SU-DHL-6 (cell line): ENCODE data around the gene FCGR2B.
"Not testable (repeated sequence)": the region's sequence is repeated elsewhere in the genome, so short reads cannot be mapped to it uniquely, and the experiment has no call there.

ENCODE experiments used
- H2AFZ ChIP-seq: fragments of 200-600 bp; sonication (generic); 2 replicates; pipeline ENCODE4 v1.6.1; 2014; ENCODE audit warnings: low read depth, mild to moderate bottlenecking, moderate library complexity, mixed read lengths, antibody characterized with exemption, low read length; ENCODE audit not compliant: severe bottlenecking
- H3F3A ChIP-seq: fragments of 200-600 bp; shearing (Covaris generic); 2 replicates; pipeline ENCODE4 v1.6.0; 2016; ENCODE audit warnings: antibody characterized with exemption, mild to moderate bottlenecking; ENCODE audit not compliant: insufficient read depth
- H3K27ac ChIP-seq: fragments of 200-600 bp; sonication (generic); 2 replicates; pipeline ENCODE4 v1.5.1; 2016; ENCODE audit warnings: low read depth, mild to moderate bottlenecking, low read length, moderate library complexity, mixed read lengths
- H3K27me3 ChIP-seq: fragments of 200-600 bp; sonication (generic), shearing (Covaris generic); 2 replicates; pipeline ENCODE4 v1.6.0; 2014; ENCODE audit warnings: mild to moderate bottlenecking, low read length
- H3K36me3 ChIP-seq: fragments of 200-600 bp; sonication (generic); 2 replicates; pipeline ENCODE4 v1.6.1; 2014; ENCODE audit warnings: mild to moderate bottlenecking, low read length, mixed read lengths
- H3K4me2 ChIP-seq: fragments of 300-600, 200-600 bp; shearing (Covaris generic), sonication (generic); 2 replicates; pipeline ENCODE4 v1.6.0; 2014; ENCODE audit warnings: low read length, low read depth, mild to moderate bottlenecking; ENCODE audit not compliant: poor library complexity, severe bottlenecking
- H3K4me3 ChIP-seq: fragments of 200-600 bp; sonication (generic); 2 replicates; pipeline ENCODE4 v1.5.1; 2014; ENCODE audit warnings: antibody characterized with exemption, low read length, mild to moderate bottlenecking, mixed read lengths; ENCODE audit not compliant: insufficient read depth, poor library complexity, severe bottlenecking
- H3K79me2 ChIP-seq: fragments of 200-600 bp; sonication (generic); 2 replicates; pipeline ENCODE4 v1.6.1; 2014; ENCODE audit warnings: mild to moderate bottlenecking, low read length, moderate library complexity; ENCODE audit not compliant: insufficient read depth
- H3K9ac ChIP-seq: fragments of 200-600 bp; sonication (generic); 2 replicates; pipeline ENCODE4 v1.7.0; 2014; ENCODE audit warnings: mild to moderate bottlenecking, low read length
- H3K9me2 ChIP-seq: fragments of 200-600 bp; sonication (generic); replicated peaks from 2 replicates; pipeline ENCODE4 v1.6.1; 2014; ENCODE audit warnings: low read length; ENCODE audit not compliant: insufficient read depth
- H3K9me3 ChIP-seq: fragments of 200-600 bp; sonication (generic); 2 replicates; pipeline ENCODE4 v1.6.1; 2014; ENCODE audit warnings: low read length, mixed read lengths; ENCODE audit not compliant: insufficient read depth
- H4K20me1 ChIP-seq: fragments of 200-600 bp; sonication (generic); 2 replicates; pipeline ENCODE4 v1.6.1; 2014; ENCODE audit warnings: low read depth, mild to moderate bottlenecking, antibody characterized with exemption, low read length, moderate library complexity, mixed read lengths

FCGR2B gene

DNA sequence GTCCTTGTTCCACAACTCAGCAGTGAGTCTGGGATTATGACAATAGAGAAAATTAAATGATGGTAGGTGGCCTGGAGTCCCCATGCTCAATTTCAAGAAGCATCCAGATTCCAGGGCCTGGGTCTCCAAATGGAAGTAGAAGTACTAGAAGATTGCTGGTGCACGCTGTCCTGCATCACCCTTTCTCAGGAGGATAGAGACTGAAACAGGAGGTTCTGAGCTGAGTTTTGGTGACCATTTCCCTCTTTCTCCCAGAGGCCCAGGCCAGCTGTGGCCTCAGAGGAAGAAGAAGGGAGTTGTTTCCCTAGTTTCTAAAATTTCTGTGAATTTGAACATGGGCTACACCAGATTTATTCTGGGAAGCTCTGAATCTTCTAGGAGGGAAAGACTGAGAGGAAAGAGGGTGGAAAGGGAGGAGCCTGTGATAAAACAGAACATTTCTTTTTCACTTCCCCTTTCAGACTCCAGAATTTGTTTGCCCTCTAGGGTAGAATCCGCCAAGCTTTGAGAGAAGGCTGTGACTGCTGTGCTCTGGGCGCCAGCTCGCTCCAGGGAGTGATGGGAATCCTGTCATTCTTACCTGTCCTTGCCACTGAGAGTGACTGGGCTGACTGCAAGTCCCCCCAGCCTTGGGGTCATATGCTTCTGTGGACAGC lies at the start of gene FCGR2B:
TSS of gene FCGR2B (plus strand) at position 460 of the 656 bp plus-strand sequence. CDS start at position 559, 99 bp downstream.
- H4K20me1 ChIP-seq, H3K9ac ChIP-seq, H2AFZ ChIP-seq, H3K4me3 ChIP-seq, H3K4me2 ChIP-seq, H3K9me2 ChIP-seq, H3K27ac ChIP-seq, H3K9me3 ChIP-seq, H3K36me3 ChIP-seq, H3K79me2 ChIP-seq, H3F3A ChIP-seq, H3K27me3 ChIP-seq: not testable (repeated sequence)

DNA sequence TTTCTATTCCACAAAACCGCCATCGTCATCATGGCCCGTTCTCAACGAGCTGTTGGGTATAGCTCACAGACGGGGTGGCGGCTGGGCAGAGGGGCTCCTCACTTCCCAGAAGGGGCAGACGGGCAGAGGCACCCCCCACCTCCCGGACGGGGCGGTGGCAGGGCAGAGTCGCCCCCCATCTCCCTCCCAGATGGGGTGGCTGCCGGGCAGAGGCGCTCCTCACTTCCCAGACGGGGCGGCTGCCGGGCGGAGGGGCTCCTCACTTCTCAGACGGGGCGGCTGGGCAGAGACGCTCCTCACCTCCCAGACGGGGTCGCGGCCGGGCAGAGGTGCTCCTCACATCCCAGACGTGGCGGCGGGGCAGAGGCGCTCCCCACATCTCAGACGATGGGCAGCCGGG lies 46.5 kb upstream of the FCGR2B start:
- H3K9ac ChIP-seq, H3K9me3 ChIP-seq, H3K27me3 ChIP-seq, H3K79me2 ChIP-seq, H3K4me2 ChIP-seq, H3K9me2 ChIP-seq, H3K36me3 ChIP-seq, H3K4me3 ChIP-seq, H4K20me1 ChIP-seq, H3F3A ChIP-seq, H2AFZ ChIP-seq, H3K27ac ChIP-seq: not testable (repeated sequence)

DNA sequence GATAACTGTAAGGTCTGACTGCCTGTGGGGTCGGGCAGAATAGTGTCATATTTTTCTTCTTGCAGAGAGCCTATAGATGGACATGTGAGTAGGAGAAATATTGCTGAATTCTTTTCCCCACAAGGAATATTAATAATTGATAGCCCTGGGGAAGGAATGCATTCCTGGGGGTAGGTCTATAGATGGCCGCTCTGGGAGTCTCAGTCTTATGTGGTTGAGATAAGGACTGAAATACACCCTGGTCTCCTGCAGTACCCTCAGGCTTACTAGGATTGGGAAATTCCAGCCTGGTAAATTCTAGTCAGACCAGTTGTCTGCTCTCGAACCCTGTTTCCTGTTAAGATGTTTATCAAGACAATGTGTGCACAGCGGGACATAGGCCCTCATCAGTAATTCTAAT lies 44.4 kb upstream of the FCGR2B start:
- not testable (repeated sequence) for H3K4me3 ChIP-seq, H3K9me3 ChIP-seq, H3K36me3 ChIP-seq, H4K20me1 ChIP-seq, H3K27me3 ChIP-seq, H3K4me2 ChIP-seq, H2AFZ ChIP-seq, H3K9me2 ChIP-seq, H3K9ac ChIP-seq, H3F3A ChIP-seq, H3K27ac ChIP-seq, H3K79me2 ChIP-seq

DNA sequence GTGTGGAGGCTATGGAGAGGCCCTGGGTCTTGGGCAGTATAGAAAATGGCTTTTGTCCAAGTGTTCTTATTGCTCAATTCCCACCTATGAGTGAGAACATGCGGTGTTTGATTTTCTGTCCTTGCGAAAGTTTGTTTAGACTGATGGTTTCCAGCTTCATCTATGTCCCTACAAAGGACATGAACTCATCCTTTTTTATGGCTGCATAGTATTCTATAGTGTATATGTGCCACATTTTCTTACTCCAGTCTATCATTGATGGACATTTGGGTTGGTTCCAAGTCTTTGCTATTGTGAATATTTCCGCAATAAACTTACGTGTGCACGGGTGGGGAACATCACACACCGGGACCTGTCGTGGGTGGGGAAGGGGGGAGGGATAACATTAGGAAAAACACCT lies 42.5 kb upstream of the FCGR2B start:
- not testable (repeated sequence) for H3K9ac ChIP-seq, H2AFZ ChIP-seq, H3K9me3 ChIP-seq, H3K4me2 ChIP-seq, H3K36me3 ChIP-seq, H3K27ac ChIP-seq, H3F3A ChIP-seq, H3K79me2 ChIP-seq, H3K9me2 ChIP-seq, H3K27me3 ChIP-seq, H4K20me1 ChIP-seq, H3K4me3 ChIP-seq

DNA sequence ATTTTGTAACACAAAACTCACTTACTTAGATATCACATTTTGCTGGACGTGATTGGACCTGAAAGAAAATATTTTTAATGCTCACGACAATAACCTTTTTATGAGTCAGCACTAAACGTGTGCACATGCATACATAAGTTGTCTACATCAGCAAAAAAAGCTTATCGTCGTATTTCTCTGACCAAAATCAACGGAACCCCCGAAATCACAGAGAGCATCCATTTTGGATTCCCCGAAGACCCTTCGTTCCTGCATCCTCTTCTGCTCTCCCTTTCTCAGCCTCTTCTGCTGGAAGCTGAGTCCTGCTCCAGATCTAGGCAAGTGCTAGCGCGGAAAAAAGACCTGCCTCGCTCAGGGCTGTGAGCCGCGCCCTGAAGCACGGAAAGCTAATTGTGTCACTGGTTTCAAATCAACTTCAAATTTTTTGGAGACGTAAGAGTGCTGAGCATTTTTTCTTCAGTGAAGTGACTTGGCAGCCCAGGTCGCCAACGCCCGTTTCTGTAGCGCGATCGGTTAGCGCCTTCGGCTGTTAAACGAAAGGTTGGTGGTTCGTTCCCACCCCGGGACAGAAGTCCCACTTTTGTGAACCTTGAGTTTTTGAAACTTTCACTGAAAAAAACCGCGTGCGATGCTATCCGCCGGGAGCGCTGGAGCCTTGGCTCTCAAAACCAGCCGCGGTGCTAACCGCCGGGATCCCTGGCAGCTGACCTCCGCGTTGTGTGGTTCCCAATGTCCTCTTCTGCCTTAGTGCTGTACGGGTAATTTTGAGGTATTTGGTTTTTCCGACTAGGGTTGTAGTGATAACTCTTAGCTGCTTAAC lies 41.6 kb upstream of the FCGR2B start:
- not testable (repeated sequence) for H3K4me2 ChIP-seq, H3K4me3 ChIP-seq, H2AFZ ChIP-seq

DNA sequence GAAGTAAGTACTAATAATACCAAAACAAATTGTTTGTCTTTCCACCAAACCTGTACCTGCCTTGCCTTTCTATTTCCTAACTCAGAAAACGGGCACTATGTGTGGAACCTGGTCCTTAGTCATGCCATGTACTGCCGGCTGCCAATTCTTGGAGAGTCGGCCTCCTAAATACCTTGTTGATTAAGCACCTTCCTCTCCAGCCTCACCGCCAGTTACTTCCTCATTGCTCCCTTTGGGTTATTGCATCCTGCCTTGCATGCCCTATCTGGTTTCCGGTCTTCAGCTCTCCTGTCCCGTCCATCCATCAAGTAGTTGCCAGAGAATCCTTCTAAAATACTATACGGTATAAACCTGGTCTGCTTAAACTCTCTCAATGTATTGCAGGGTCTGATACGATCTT lies 40.9 kb upstream of the FCGR2B start:
- not testable (repeated sequence) for H3K79me2 ChIP-seq, H3K9me3 ChIP-seq, H3K4me2 ChIP-seq, H3K36me3 ChIP-seq, H3K9me2 ChIP-seq, H3F3A ChIP-seq, H3K9ac ChIP-seq, H3K4me3 ChIP-seq, H4K20me1 ChIP-seq, H3K27ac ChIP-seq, H2AFZ ChIP-seq, H3K27me3 ChIP-seq

More for the DNA sequence above, 41.6 kb upstream of the FCGR2B start:
- H3K27ac ChIP-seq, H3K9me3 ChIP-seq, H3F3A ChIP-seq, H3K9me2 ChIP-seq, H4K20me1 ChIP-seq, H3K36me3 ChIP-seq, H3K27me3 ChIP-seq, H3K79me2 ChIP-seq, H3K9ac ChIP-seq: not testable (repeated sequence)

DNA sequence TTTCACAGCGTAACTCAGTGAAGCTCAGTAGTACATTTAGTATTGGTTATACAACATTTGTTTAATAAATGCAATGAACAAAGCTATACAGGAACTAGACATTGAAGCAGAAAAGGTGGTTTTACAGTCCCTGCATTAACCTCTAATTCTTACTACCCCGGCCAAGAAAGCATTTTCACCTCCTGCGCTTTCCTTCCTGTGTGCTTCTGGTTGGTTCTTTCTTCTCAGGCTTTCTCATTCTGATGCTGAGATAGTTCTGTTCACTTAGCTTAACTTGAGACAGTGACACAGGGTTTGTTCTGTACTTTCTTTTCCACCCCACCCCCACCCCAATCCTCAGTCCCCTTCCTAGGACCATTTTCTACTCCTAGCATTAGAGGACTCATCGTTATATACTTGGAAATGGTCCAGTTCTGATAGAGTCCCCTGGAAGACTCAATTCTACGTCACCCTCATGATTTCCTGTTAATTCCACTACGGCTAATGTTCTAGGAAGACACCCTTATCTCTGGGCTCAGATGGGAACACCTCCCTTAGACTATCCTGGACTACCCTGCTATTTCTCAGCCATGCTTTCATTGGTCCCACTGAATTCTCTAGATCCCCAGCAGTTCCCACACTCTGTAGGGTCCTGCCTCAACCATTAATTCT lies 39.4 kb upstream of the FCGR2B start:
- H3K79me2 ChIP-seq, H3K27ac ChIP-seq, H3K9me2 ChIP-seq, H4K20me1 ChIP-seq, H3K36me3 ChIP-seq, H3K4me3 ChIP-seq, H2AFZ ChIP-seq, H3K27me3 ChIP-seq, H3K4me2 ChIP-seq, H3K9ac ChIP-seq, H3F3A ChIP-seq, H3K9me3 ChIP-seq: not testable (repeated sequence)

DNA sequence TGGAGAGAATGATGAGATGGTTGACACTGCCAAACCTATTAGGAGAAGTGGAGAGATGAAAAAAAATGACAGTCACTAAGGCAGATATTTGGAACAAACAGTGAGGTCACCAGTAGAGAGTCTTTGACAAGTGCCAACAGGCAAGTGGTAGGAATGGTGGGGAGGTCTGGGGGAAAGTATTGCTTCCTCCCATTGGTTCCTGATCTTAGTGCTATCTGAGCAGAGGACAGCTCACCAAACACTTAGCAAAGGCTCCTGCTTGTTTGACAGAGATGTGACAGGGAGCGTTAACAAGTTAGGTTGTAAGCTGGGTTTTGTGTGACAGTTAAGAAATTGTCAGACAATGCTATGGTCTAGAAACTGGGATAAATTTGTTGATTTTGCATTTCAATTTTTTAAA lies 38.3 kb upstream of the FCGR2B start:
- H3K79me2 ChIP-seq, H3K4me3 ChIP-seq, H2AFZ ChIP-seq, H3K27me3 ChIP-seq, H3K36me3 ChIP-seq, H3K9me2 ChIP-seq, H4K20me1 ChIP-seq, H3K27ac ChIP-seq, H3F3A ChIP-seq, H3K9ac ChIP-seq, H3K4me2 ChIP-seq, H3K9me3 ChIP-seq: not testable (repeated sequence)
